ENCODE measurements around the gene BAK1. TPM values are rescaled to one million over a fixed set of nuclear protein-coding genes. Genes with fewer than 3 reads are reported as not detected.

Gene BAK1
- total and polyA plus RNA-seq, 7 experiments from 2014 or later: 9.6 to 78.8 (median 21.7) TPM

GRCh38 chr6:33588894-33589293 is 8.8 kb upstream of the BAK1 start:
- H3K36me3 Mint-ChIP-seq: no peaks in the 10 kb centered on the region
- ChIA-PET POLR2A (interaction anchor here (0.6 kb wide), 1 partner anchor 34 kb away, joined by 4 read pairs; no protein-coding TSS in a partner anchor), CTCF (interaction anchor here (0.5 to 2.5 kb wide), 2 partner anchors 9 to 108 kb away, joined by 6 to 9 read pairs; no protein-coding TSS in a partner anchor)
- ATAC-seq (no peak), DNase-seq (no peak)
- peaks cover 14 to 16% of the 10 kb centered on the region in 2 donors for H3K4me1 ChIP-seq (ENCODE audit: control insufficient read depth in 2 of 2, insufficient read depth in 2 of 2, low read length in 2 of 2)
- H3K4me3 ChIP-seq (ENCODE audit: low read length): no peak overlapping the region
- H3K27me3 ChIP-seq (ENCODE audit: control insufficient read depth in 2 of 2, insufficient read depth in 2 of 2, low read length in 2 of 2): no peaks in the 10 kb centered on the region
- intact Hi-C loops (cut with micrococcal nuclease): loop anchor here (1.0 to 2.0 kb wide), 3 partner anchors 18 to 173 kb away; no protein-coding TSS in a partner anchor
- H3K27ac ChIP-seq (ENCODE audit: low read depth, low read length): no peak overlapping the region
- peaks cover 0 to 4% (median 0%) of the 10 kb centered on the region in 5 donors for H3K27me3 Mint-ChIP-seq
- no peak overlapping the region for H3K4me3 Mint-ChIP-seq
- peak overlapping the region in 1 of 9 donors; percentile 47 for H3K27ac Mint-ChIP-seq
- no peaks in the 10 kb centered on the region for H3K9me3 ChIP-seq (ENCODE audit: control insufficient read depth in 2 of 3, low read length in 3 of 3)
- no peaks in the 10 kb centered on the region for H3K9me3 Mint-ChIP-seq
- H3K4me1 Mint-ChIP-seq: peaks cover 16 to 41% (median 32%) of the 10 kb centered on the region in 7 donors
- no peaks in the 10 kb centered on the region for H3K36me3 ChIP-seq (ENCODE audit: control insufficient read depth in 2 of 3, insufficient read depth in 3 of 3, low read length in 3 of 3)

GRCh38 chr6:33587529-33587928 is 7.5 kb upstream of the BAK1 start:
- no peak for DNase-seq
- ATAC-seq: no peak
- Histone ChIP-seq H3K4me1 (ENCODE audit: control insufficient read depth in 2 of 2, insufficient read depth in 2 of 2, low read length in 2 of 2) (peaks cover 10 to 11% of the 10 kb centered on the region in 2 donors), H3K27me3 (ENCODE audit: control insufficient read depth in 2 of 2, insufficient read depth in 2 of 2, low read length in 2 of 2) (no peaks in the 10 kb centered on the region), H3K36me3 (ENCODE audit: control insufficient read depth in 2 of 3, insufficient read depth in 3 of 3, low read length in 3 of 3) (no peaks in the 10 kb centered on the region), H3K27ac (ENCODE audit: low read depth, low read length) (no peak overlapping the region), H3K9me3 (ENCODE audit: control insufficient read depth in 2 of 3, low read length in 3 of 3) (no peaks in the 10 kb centered on the region), H3K4me3 (ENCODE audit: low read length) (no peak overlapping the region)
- peak overlapping the region in 1 of 9 donors; percentile 22 for H3K27ac Mint-ChIP-seq
- H3K4me1 Mint-ChIP-seq: peaks cover 6 to 31% (median 23%) of the 10 kb centered on the region in 7 donors
- no peaks in the 10 kb centered on the region for H3K9me3 Mint-ChIP-seq
- H3K27me3 Mint-ChIP-seq: peaks cover 0 to 3% (median 0%) of the 10 kb centered on the region in 5 donors
- ChIA-PET CTCF (interaction anchor here (0.6 to 3.9 kb wide), 9 partner anchors 19 to 123 kb away, joined by 3 to 37 read pairs (median 4); partner anchors contain the start of gene ITPR3), POLR2A (interaction anchor here (1.1 to 2.1 kb wide), 5 partner anchors 26 to 123 kb away, joined by 3 to 5 read pairs (median 3); partner anchors contain the start of gene ITPR3)
- H3K36me3 Mint-ChIP-seq: no peaks in the 10 kb centered on the region
- H3K4me3 Mint-ChIP-seq: no peak overlapping the region
- intact Hi-C loops (cut with micrococcal nuclease): no loop called here

GRCh38 chr6:33586108-33586640 is 6.1 kb upstream of the BAK1 start:
- Mint-ChIP-seq H3K4me3 (peak overlapping the region in 5 of 10 donors; percentile 19 to 84 (median 56)), H3K27ac (peak overlapping the region in 8 of 9 donors; percentile 39 to 96 (median 90)), H3K27me3 (no peaks in the 10 kb centered on the region), H3K9me3 (no peaks in the 10 kb centered on the region), H3K36me3 (no peaks in the 10 kb centered on the region), H3K4me1 (peaks cover 0 to 24% (median 17%) of the 10 kb centered on the region in 7 donors)
- Histone ChIP-seq H3K27ac (ENCODE audit: low read depth, low read length) (peak overlapping the region; percentile 58), H3K4me3 (ENCODE audit: low read length) (no peak overlapping the region), H3K9me3 (ENCODE audit: control insufficient read depth in 2 of 3, low read length in 3 of 3) (no peaks in the 10 kb centered on the region), H3K4me1 (ENCODE audit: control insufficient read depth in 2 of 2, insufficient read depth in 2 of 2, low read length in 2 of 2) (peaks cover 10 to 11% of the 10 kb centered on the region in 2 donors), H3K27me3 (ENCODE audit: control insufficient read depth in 2 of 2, insufficient read depth in 2 of 2, low read length in 2 of 2) (no peaks in the 10 kb centered on the region), H3K36me3 (ENCODE audit: control insufficient read depth in 2 of 3, insufficient read depth in 3 of 3, low read length in 3 of 3) (no peaks in the 10 kb centered on the region)
- POLR2A ChIA-PET: interaction anchor here (1.1 to 2.3 kb wide), 6 partner anchors 28 to 114 kb away, joined by 3 to 6 read pairs (median 4); partner anchors contain the start of gene ITPR3
- ATAC-seq (no peak), DNase-seq (no peak)
- intact Hi-C loops (cut with micrococcal nuclease): no loop called here
- CTCF ChIA-PET: interaction anchor here (0.6 to 3.9 kb wide), 10 partner anchors 17 to 139 kb away, joined by 3 to 37 read pairs (median 3); no protein-coding TSS in a partner anchor

- Histone ChIP-seq H3K36me3 (ENCODE audit: control insufficient read depth in 2 of 3, insufficient read depth in 3 of 3, low read length in 3 of 3) (no peaks in the 10 kb centered on the region), H3K4me3 (ENCODE audit: low read length) (peak overlapping the region; percentile 10), H3K9me3 (ENCODE audit: control insufficient read depth in 2 of 3, low read length in 3 of 3) (no peaks in the 10 kb centered on the region), H3K27me3 (ENCODE audit: control insufficient read depth in 2 of 2, insufficient read depth in 2 of 2, low read length in 2 of 2) (no peaks in the 10 kb centered on the region), H3K27ac (ENCODE audit: low read depth, low read length) (peak overlapping the region; percentile 58), H3K4me1 (ENCODE audit: control insufficient read depth in 2 of 2, insufficient read depth in 2 of 2, low read length in 2 of 2) (peaks cover 10 to 11% of the 10 kb centered on the region in 2 donors)
- no peaks in the 10 kb centered on the region for H3K9me3 Mint-ChIP-seq
- no peaks in the 10 kb centered on the region for H3K36me3 Mint-ChIP-seq
- H3K4me1 Mint-ChIP-seq: peaks cover 0 to 21% (median 17%) of the 10 kb centered on the region in 7 donors
- ATAC-seq (peak; percentile 97), DNase-seq (peak; percentile 73 to 94 (median 80))
- peak overlapping the region; percentile 76 to 96 (median 91) for H3K27ac Mint-ChIP-seq
- ChIA-PET POLR2A (interaction anchor here (1.1 to 2.3 kb wide), 5 partner anchors 90 to 159 kb away, joined by 3 to 6 read pairs (median 3); partner anchors contain the start of gene UQCC2), CTCF (interaction anchor here (0.6 to 3.9 kb wide), 19 partner anchors 9 to 1110 kb away, joined by 3 to 37 read pairs (median 3); partner anchors contain the start of gene UQCC2)
- H3K4me3 Mint-ChIP-seq: peak overlapping the region in 8 of 10 donors; percentile 16 to 84 (median 51)
- intact Hi-C loops (cut with micrococcal nuclease): loop anchor here (1.0 to 2.0 kb wide), 9 partner anchors 15 to 442 kb away; partner anchors contain the start of gene ITPR3 (in 1 of the 2)
- H3K27me3 Mint-ChIP-seq: no peaks in the 10 kb centered on the region
Observed at GRCh38 chr6:33585403-33586107, 5.5 kb upstream of the BAK1 start.

GRCh38 chr6:33584700-33585402 is 4.8 kb upstream of the BAK1 start:
- Mint-ChIP-seq H3K9me3 (no peaks in the 10 kb centered on the region), H3K36me3 (no peaks in the 10 kb centered on the region), H3K27me3 (no peaks in the 10 kb centered on the region), H3K27ac (peak overlapping the region; percentile 76 to 96 (median 88)), H3K4me1 (peaks cover 5 to 26% (median 22%) of the 10 kb centered on the region in 7 donors), H3K4me3 (peak overlapping the region in 4 of 10 donors; percentile 55 to 84 (median 60))
- no peaks in the 10 kb centered on the region for H3K36me3 ChIP-seq (ENCODE audit: control insufficient read depth in 2 of 3, insufficient read depth in 3 of 3, low read length in 3 of 3)
- no peaks in the 10 kb centered on the region for H3K9me3 ChIP-seq (ENCODE audit: control insufficient read depth in 2 of 3, low read length in 3 of 3)
- H3K27me3 ChIP-seq (ENCODE audit: control insufficient read depth in 2 of 2, insufficient read depth in 2 of 2, low read length in 2 of 2): no peaks in the 10 kb centered on the region
- no peak for ATAC-seq
- intact Hi-C loops (cut with micrococcal nuclease): loop anchor here (1.0 to 5.0 kb wide), 10 partner anchors 14 to 442 kb away; partner anchors contain the start of genes ITPR3 (in 1 of the 2) and LEMD2 (in 1 of the 2)
- H3K4me1 ChIP-seq (ENCODE audit: control insufficient read depth in 2 of 2, insufficient read depth in 2 of 2, low read length in 2 of 2): peaks cover 11 to 15% of the 10 kb centered on the region in 2 donors
- H3K27ac ChIP-seq (ENCODE audit: low read depth, low read length): peak overlapping the region; percentile 58
- DNase-seq: no peak
- ChIA-PET CTCF (interaction anchor here (0.6 to 3.9 kb wide), 15 partner anchors 8 to 1111 kb away, joined by 3 to 37 read pairs (median 3); partner anchors contain the start of gene UQCC2), POLR2A (interaction anchor here (1.1 to 2.3 kb wide), 5 partner anchors 89 to 160 kb away, joined by 3 to 6 read pairs (median 3); partner anchors contain the start of gene UQCC2)
- H3K4me3 ChIP-seq (ENCODE audit: low read length): no peak overlapping the region
